CD4-positive, alpha-beta T cell treated with Interleukin-6 at 100 ng/mL for 8 hours (primary cell): Measurements from ENCODE around the gene HOXB8.

Experiments used
- DNase-seq: peaks from one replicate; pipeline ENCODE4 v3.0.0-alpha.2; 2020; ENCODE audit warnings: mixed read lengths, low spot score

The HOXB8 gene

GRCh38 chr17:48596000-48596734 is 18.9 kb downstream of the HOXB8 start:
- no peak for DNase-seq

- no peak for DNase-seq
These were observed 19.7 kb downstream of the HOXB8 start for GRCh38 chr17:48595278-48595999.

DNA sequence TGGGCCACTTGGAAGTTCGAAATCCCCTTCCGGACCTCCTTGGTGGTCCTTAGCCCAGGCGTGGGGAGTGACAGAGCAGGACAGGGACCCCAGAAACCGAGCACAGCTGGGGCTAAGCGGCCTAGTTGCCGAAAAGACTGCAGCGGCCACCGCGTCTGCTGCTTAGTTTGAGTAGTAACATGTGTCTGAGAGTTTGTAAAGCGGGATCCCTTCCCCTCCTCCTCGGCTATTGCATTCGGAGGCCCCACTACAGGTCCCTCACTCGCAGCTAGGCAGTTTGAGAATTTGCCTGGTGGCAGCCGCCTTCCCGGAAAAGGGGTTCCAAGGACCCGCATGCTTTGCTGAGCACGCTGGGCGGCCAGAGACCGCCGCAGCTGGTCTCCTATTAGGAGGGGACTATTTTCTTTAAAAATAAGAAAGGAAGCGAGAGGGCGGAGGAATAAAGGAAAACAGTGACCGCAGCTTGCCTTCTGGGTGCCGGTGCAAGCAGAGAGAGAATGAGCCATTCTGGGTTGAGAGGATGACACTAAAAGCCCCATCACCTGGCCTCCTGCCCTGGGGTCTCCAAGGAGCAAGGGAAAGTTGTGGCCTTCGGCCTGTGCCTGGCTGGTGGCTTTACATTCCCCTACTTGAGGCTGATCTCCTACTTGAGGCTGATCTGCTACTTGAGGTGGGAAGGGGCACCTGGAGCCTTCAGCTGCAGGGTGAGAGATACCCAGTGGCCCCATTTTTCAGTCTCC is 20.4 kb downstream of the HOXB8 start:
- DNase-seq: no peak

- peak; percentile 71 for DNase-seq
These were observed 21.1 kb downstream of the HOXB8 start for GRCh38 chr17:48593840-48594537.

GRCh38 chr17:48593126-48593829 is 21.8 kb downstream of the HOXB8 start, which contains the start of gene HOXB5:
Gene HOXB5 (minus strand): TSS chr17:48593779. CDS start chr17:48593682, 97 bp downstream.
- no peak for DNase-seq

DNA sequence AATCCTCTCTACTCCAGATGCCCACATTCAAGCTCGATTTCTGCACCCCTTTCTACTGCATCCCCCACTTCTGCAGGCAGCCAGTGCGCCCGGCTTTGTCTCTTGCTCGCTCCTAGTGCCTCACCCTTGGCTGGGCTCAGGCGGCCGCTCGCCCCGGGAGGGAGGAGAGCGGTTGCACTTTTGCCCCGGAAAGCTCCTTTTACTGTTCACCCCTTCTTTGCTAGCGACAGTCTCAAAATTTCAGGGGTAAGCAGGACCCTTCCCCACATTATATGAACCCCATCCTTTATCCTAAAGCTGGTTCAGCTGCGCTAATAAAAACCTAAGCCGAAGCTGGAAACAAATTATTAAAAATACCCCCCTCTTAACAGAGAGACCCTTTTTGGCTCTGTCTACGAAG is 22.5 kb downstream of the HOXB8 start:
- DNase-seq: no peak

DNA sequence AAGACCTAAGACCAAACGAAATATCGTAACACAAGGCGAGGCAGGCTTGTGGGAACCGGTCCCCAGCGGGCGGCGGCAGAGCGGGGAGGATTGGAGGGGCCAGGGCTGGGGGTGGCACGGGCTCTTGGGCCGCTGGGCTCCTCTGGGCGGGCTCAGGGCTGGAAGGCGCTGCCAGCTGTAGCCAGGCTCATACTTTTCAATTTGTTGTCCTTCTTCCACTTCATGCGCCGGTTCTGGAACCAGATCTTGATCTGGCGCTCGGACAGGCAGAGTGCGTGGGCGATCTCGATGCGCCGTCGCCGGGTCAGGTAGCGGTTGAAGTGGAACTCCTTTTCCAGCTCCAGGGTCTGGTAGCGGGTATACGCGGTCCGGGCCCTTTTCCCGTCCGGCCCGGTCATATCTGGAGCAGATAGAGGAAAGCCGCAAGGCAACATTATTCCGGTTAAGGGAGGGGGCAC is 23.0 kb downstream of the HOXB8 start:
- no peak for DNase-seq

DNA sequence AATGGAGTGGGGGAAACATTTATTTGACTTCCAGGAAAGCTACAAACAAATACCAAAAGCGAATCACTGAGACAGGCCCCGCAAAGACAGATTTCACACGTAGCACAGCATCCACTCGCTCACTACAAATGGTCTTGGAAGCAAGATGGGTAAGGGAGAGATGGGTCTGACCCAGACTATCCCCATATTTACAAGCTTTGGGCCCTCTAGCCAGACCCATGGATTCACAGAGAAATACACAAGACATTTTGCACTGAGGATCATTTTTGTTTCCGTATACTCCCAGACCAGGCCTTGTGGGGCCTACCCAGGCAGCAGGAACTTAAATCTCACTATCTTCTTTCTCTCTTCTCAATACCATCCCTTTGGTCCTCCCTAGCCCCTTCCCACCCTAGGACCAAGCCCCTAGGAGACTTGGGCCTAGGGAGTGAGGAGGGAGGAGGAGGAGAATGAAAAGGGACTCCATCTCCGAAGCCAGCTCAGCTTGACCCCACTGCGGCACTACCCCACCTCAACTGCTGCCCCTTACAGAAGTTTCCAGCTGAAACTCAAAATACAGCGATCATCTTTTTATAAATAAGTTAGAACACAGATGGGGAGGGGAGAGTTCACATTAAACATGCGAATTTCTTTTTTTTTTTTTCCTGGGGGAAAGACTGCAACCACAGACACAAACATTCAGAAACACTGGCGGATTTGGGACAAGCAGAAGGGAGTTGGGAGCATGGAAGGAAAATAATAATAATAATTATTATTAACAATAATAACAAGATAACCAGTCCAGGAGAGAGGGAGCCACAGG is 23.6 kb downstream of the HOXB8 start:
- DNase-seq: no peak

DNA sequence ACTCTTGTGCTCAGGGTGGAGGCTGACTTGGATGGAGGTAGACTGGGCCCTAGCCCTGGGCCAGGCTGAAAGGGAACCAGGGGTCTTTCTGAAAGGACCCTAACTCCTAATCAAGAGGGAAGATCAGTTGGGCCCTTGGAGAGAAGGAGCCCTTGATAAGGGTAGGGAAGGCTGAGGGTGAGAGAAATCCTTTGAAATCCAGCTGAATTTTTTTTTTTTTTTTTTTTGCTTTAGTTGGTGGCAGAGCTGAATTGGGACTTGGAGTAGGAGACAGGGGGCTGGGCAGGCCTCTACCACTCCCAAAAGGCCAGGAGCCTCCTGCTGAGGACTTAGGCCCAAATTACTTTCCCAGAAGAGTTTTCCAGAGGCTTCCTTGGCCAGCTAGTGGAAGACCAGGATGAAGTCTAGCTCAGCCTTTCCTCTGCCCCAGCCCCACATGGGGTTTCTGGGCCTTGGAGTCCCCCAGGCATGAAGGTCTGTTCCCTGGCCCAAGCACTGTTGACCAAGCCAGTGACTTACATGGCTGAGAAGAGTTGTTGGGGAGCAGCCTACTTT is 24.4 kb downstream of the HOXB8 start:
- DNase-seq: no peak

GRCh38 chr17:48589831-48590606 is 25.1 kb downstream of the HOXB8 start, which contains the start of gene HOXB3:
Gene HOXB3 (minus strand): TSS chr17:48590241. CDS start chr17:48552474, 37,767 bp downstream.
- no peak for DNase-seq

GRCh38 chr17:48589060-48589830 is 25.8 kb downstream of the HOXB8 start:
- no peak for DNase-seq

DNA sequence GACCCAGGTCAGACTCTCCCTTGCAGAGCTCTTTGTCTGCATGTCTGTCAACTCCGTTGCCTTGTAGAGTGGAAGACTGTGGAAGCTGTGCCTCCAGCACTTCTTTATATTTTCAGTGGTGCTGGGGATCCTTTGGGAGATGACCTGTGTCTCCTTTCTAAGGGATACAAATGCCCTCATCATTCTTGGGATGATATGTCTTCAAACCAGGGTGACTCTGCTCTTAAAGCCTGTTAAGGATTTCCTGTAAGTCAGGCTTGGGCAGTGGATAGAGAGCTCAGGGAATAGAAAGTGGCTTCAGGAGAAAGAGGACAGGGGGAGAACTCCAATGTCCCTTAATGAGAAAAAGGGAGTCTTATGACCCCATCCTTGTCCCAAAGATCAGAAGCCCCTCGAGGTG is 26.6 kb downstream of the HOXB8 start:
- DNase-seq: no peak

DNA sequence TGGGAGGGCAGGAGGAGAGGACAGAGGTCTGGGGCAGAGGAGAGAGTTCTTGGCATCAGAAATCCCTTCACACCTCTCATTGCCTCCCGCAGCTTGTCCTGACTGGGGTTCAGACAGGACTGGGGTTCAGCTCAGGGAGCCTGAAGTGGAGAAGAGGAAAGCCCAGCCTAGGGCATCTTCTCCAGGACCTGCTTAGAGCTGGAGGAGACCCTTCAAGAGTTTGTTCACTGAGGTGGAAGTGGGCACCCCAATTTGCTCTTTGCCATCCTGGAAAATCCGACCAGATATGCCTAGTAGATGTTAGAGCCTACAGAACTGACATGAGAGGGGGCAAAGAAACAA is 27.0 kb downstream of the HOXB8 start:
- no peak for DNase-seq

- DNase-seq: no peak
These were observed 27.6 kb downstream of the HOXB8 start for GRCh38 chr17:48587276-48588073.

GRCh38 chr17:48586355-48587258 is 28.5 kb downstream of the HOXB8 start:
- no peak for DNase-seq

- DNase-seq: no peak
These were observed 30.8 kb downstream of the HOXB8 start for GRCh38 chr17:48584223-48584741.
